Pancreas (tissue), 10 donors: ENCODE data around the gene TNFRSF12A. TPM values are rescaled to one million over a fixed set of nuclear protein-coding genes. Genes with fewer than 3 reads are reported as not detected.

Experiments used
- ATAC-seq, 4 donors: fragments of 200-7000 bp; cut with Tn5 transposase; one replicate each; pipeline versions ENCODE4 v1.8.0 to v1.9.1; 2020; ENCODE audit warnings: mild to moderate bottlenecking in 4 of 4, moderate library complexity in 4 of 4
- DNase-seq, 6 donors: peaks; one replicate each; pipeline ENCODE4 v3.0.0-alpha.2; 2020
- FAIRE-seq: peaks from 2 replicates; lab custom pipeline; 2012; peaks lifted over from hg19 to GRCh38; lab: Jason Lieb, UNC
- H3K27ac ChIP-seq, 4 donors: fragments of 200-600 bp; sonication (generic); 1 replicate in 3 of 4; 2 replicates in 1 of 4; pipeline versions ENCODE4 v1.5.0 to v1.8.0; 2020
- H3K27me3 ChIP-seq, 4 donors: fragments of 200-600 bp; one replicate each; pipeline ENCODE4 v1.8.0; 2021
- H3K36me3 ChIP-seq, 3 donors: fragments of 200-600 bp; sonication (generic) in 1 of 3; one replicate each; pipeline versions ENCODE4 v1.5.0 to v1.8.0; 2020 to 2021
- H3K4me1 ChIP-seq, 3 donors: fragments of 200-600 bp; one replicate each; pipeline ENCODE4 v1.8.0; 2021
- H3K4me3 ChIP-seq, 4 donors: fragments of 200-600 bp; sonication (generic) in 2 of 4; one replicate each; pipeline versions ENCODE4 v1.5.0 to v1.8.0; 2020 to 2021
- H3K9me3 ChIP-seq, 4 donors: fragments of 200-600 bp; one replicate each; pipeline ENCODE4 v1.8.0; 2021
- CTCF ChIP-seq, 4 donors: fragments of 200-600 bp; sonication (generic) in 3 of 4; IDR thresholded peaks; one replicate each; pipeline versions ENCODE4 v1.5.0 to v1.8.0; 2021; ENCODE audit warnings: antibody characterized with exemption in 4 of 4
- WGBS, 2 donors: extraction: QIAGEN DNeasy Blood & Tissue Kit; methylation state at CpG; one replicate each; pipeline ENCODE4 v1.1.7; 2013; 5-methylcytosine and 5-hydroxymethylcytosine counted together
- intact Hi-C, 3 donors: fragments of 100-400 bp; cut with DNase I; formaldehyde crosslinking; loops; one replicate each; pipeline versions ENCODE4 v1.11.1 to v1.14.2; 2022
- polyA plus RNA-seq, 2 donors: library from polyadenylated mRNA; stranded (reverse); fragments of 200-250 nt; gene quantifications; one replicate each; pipeline ENCODE4 v1.2.3, GENCODE V29; 2013
- total RNA-seq, 6 donors: library from RNA; stranded (reverse); fragmentation: NEBNext Ultra II Directional in 4 of 6; extraction: Animal tissue kit (Norgen Biotek cat#: 25700) in 4 of 6; gene quantifications; one replicate each; pipeline versions ENCODE4 v1.2.1 to v1.2.4, GENCODE V29; 2021 to 2023
- donor health status: healthy with polysubstance abuse.
- donor health status: DM: no; HTN: no; CAD: no; lungs with moderate emphysema.
- donor health status: DM: no; HTN: no; CAD: no.
- donor health status: control.
- donor health status: control.
- donor health status: Bipolar disorder and iron deficiency.
- donor health status: DM: yes; HTN: yes; CAD: no.
- donor health status: DM: no; HTN: no; CAD: no.
- donor health status: DM: no; HTN: no; CAD: no.
- donor health status: DM: yes; HTN: yes; CAD: no.

Gene TNFRSF12A
- total and polyA plus RNA-seq, 8 donors = 26.8 to 185 (median 77.4) TPM

DNA sequence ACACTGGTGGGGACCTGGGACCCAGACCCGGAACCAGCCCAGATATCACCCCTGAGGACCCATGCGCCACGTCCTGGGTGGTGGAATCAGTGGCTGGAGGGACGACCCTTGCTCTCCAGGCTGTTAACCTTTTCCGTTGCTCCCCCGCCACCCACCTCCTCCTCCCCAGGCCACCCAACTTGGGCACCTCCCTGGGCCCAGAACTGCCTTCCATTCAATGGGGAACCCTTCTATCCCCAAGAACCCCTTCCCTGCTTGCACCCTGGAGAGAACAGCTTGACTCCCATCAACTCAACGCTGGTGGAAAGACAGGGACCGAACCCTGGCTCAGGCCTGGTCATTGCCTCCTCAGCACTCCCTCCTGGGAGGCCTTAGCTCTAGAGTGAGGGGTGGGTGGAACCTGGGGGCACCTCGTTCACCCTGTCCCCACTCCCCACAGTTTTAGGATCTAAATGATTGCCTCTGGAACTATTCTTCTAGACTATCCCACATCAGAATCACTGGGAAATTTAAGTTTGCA, 39.6 kb downstream of the TNFRSF12A start:
- TF ChIP-seq CTCF (IDR thresholded peaks at IDR 0.05) = no peak
- peaks cover 0 to 14% (median 7%) of the 10 kb centered on the region in 3 donors for H3K4me1 ChIP-seq
- H3K27ac ChIP-seq = peak overlapping the region; percentile 69 to 92 (median 80)
- intact Hi-C loops = no loop called here
- no peaks in the 10 kb centered on the region for H3K36me3 ChIP-seq
- no peaks in the 10 kb centered on the region for H3K27me3 ChIP-seq
- peak overlapping the region; percentile 80 to 96 (median 86) for H3K4me3 ChIP-seq
- ATAC-seq (no peak), FAIRE-seq (no peak), DNase-seq (no peak)
- 53 to 55% methylated on average over 9 of the region's 9 CpGs for WGBS, 2 donors
- H3K9me3 ChIP-seq = no peaks in the 10 kb centered on the region

- peak overlapping the region in 2 of 4 donors; percentile 90 to 92 for H3K27ac ChIP-seq
- H3K4me1 ChIP-seq = peaks cover 0 to 16% (median 10%) of the 10 kb centered on the region in 3 donors
- 80 to 86% methylated on average over 14 of the region's 14 CpGs for WGBS, 2 donors
- TF ChIP-seq CTCF (IDR thresholded peaks at IDR 0.05) = no peak
- ATAC-seq (no peak), DNase-seq (no peak), FAIRE-seq (no peak)
- H3K27me3 ChIP-seq = no peaks in the 10 kb centered on the region
- no peak overlapping the region for H3K4me3 ChIP-seq
- H3K36me3 ChIP-seq = no peaks in the 10 kb centered on the region
- intact Hi-C loops = no loop called here
- H3K9me3 ChIP-seq = no peaks in the 10 kb centered on the region
These were observed 40.4 kb downstream of the TNFRSF12A start for GRCh38 chr16:3060339-3061127.

- DNase-seq (no peak), ATAC-seq (no peak), FAIRE-seq (no peak)
- Histone ChIP-seq H3K4me1 (peaks cover 0 to 16% (median 10%) of the 10 kb centered on the region in 3 donors), H3K27ac (no peak overlapping the region), H3K36me3 (no peaks in the 10 kb centered on the region), H3K4me3 (no peak overlapping the region), H3K9me3 (no peaks in the 10 kb centered on the region), H3K27me3 (no peaks in the 10 kb centered on the region)
- WGBS, 2 donors = 91 to 95% methylated on average over 6 of the region's 6 CpGs
- intact Hi-C loops = no loop called here
- TF ChIP-seq CTCF (IDR thresholded peaks at IDR 0.05) = no peak
These were observed 42.4 kb downstream of the TNFRSF12A start for GRCh38 chr16:3062553-3062952.

- no peaks in the 10 kb centered on the region for H3K27me3 ChIP-seq
- no peaks in the 10 kb centered on the region for H3K9me3 ChIP-seq
- no peak overlapping the region for H3K27ac ChIP-seq
- WGBS, 2 donors = 95 to 96% methylated on average over 8 of the region's 8 CpGs
- no peak for ATAC-seq
- peaks cover 0 to 16% (median 10%) of the 10 kb centered on the region in 3 donors for H3K4me1 ChIP-seq
- no peak overlapping the region for H3K4me3 ChIP-seq
- intact Hi-C loops = no loop called here
- H3K36me3 ChIP-seq = no peaks in the 10 kb centered on the region
- DNase-seq = no peak
- no peak for TF ChIP-seq CTCF (IDR thresholded peaks at IDR 0.05)
- no peak for FAIRE-seq
These were observed 43.6 kb downstream of the TNFRSF12A start for GRCh38 chr16:3063625-3064386.
